NCI-H345 treated with DMSO at 0.1 percent for 48 hours (cell line): ENCODE results near the gene DEDD2.

Source experiments
- DNase-seq: peaks from one replicate; lab custom pipeline; 2025; ENCODE audit not compliant: unreplicated experiment; lab: John Stamatoyannopoulos, UW

DEDD2 gene

DNA sequence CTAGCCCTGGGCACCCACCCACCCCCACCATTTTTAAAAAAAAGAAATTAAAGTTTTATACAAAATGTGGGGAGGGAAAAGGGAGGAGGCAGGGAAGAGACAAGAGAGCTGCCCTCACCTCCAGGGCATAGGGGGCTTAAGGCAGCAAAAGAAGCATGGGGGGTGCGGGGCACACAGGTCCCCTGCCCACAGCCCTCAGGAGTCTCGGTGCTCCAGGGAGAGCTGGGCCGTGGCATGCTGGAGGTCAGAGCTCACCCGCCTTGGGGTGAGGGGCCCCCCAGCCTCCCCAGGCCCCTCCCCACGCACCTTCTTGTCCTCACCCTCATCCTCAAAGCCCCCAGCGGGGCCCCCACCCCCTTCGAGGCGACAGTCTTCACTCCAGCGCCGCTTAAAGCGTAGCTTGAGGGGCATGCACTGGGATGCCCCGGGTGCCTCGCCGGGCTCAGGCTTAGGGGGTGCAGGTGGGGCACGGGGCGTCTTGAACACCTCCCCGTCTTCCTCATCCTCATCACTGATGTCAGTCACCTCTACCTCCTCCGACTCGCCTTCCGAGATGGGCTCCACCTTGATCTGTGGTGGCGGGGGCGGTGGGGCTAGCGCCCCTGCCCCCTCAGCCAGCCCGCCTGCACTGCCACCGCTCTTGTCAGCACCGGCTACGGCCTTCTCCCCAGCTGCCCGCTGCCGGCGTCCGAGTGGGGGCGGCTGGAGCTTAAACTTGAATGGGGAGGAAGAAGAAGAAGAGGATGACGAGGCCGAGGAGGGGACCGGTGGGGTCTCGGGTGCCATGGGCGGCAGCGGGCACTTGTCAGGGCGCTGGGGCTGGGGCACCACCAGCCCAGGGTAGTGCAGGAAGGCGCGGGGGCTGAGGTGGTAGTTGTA, 31.0 kb upstream of the DEDD2 start:
- no peak for DNase-seq

DNA sequence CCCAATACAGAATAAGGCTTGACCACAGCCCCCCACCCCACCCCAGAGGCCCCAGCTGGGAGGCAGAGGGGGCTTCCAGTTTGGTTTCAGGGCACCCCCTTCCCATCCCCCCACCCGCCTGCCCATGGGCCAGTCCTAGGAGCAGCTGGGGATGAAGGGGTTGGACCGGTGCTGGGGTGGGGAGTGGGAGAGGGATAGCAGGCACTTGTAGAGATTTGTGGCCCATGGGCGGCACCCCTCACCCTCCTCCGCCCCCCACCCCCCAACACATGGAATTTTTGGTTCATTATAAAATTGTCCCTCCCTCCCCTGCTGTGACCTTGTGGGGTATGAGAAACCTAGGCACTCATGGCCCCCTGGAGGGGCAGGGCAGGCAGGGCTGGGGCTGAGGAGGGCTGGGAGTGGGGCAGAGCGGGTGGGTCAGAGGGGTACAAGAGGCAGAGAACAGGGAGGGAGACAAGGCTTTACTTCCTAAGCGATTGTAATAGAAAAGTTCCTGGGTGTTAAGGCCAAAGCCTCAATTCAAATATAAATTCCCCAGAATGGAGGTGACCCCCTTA, 30.2 kb upstream of the DEDD2 start:
- no peak for DNase-seq

DNA sequence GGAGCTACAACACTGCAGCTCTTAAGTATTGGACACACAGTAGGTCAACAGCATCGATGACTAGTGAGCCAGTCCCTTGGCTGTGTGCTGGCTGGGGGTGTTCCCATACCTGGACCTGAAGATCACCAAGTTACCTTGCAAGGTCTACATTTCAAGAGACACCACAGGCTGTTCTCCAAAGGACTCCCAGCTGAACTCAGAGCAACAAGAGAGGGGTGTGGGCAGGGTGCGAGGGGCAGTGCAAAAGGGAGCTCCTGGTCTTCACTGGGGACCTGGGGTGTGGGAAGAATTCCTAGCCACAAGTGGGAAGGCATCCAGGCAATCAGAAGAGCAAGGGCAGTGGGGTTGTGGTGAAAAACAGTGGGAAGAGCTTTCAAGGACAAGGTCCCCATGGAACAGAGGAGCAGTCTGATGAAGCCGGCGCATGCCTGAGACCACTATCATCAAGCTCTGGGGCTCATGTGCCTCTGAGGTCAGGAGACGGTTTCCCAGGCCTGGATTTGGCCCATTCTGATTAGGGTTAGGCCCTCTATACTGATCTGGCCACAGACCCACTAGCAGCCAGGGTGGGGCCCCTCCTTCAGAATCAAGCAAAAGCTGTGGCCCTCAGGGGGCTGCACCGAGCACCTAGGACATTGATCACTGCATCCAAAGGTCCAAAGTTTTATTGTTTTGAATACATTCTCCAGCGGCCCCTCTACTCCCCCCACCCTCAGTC, 29.6 kb upstream of the DEDD2 start:
- DNase-seq = no peak

DNA sequence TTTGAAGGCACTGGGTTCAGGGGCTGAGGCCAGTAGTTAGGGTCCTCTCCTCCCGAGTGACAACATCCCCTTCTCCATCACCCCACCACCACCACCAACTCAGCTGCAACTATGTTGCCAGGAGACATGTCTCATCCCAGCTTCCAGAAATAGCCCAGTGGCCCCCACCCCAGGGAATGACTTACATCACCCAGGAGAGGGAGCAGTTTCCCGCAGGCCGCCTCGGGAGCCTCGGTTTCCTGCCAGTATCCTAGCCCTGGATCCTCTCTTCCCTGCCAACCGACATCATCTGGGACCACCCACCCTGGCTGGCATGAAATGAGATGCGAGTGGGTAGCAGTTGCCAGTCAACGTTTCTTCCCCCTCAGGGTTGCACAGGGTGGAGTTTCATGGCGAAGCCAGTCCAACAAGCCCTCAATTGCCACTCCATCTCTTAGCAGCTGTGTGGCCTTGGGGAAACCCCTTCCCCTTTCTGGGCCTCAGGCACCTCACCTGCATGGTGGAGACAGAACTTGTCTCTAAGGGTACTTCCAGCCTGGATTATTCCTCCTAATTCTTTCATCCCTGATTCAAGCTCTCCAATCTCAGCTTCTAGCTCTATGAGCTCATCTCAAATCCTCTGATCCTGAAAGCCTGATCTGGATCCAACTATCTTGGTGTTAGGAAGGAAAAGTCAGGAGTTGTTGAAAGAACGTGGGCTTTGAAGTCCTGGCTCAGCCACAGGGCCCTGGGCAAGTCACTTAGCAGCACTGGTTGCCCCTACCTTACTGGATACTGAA, 28.9 kb upstream of the DEDD2 start:
- no peak for DNase-seq

DNA sequence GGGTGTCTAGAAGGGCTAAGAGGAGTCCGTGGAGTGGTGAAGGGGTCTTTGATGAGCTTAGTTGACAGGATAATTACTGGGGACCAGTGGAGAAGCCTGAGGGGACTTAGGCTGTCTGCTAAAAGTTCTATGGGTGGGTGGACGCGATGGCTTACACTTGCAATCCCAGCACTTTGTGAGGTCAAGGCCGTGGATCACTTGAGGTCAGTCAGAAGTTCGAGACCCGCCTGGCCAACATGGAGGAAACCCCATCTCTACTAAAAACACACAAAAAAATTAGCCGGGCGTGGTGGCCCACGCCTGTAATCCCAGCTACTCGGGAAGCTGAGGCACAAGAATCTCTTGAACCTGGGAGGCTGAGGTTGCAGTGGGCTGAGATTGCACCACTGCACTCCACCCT, 27.8 kb upstream of the DEDD2 start:
- no peak for DNase-seq

DNA sequence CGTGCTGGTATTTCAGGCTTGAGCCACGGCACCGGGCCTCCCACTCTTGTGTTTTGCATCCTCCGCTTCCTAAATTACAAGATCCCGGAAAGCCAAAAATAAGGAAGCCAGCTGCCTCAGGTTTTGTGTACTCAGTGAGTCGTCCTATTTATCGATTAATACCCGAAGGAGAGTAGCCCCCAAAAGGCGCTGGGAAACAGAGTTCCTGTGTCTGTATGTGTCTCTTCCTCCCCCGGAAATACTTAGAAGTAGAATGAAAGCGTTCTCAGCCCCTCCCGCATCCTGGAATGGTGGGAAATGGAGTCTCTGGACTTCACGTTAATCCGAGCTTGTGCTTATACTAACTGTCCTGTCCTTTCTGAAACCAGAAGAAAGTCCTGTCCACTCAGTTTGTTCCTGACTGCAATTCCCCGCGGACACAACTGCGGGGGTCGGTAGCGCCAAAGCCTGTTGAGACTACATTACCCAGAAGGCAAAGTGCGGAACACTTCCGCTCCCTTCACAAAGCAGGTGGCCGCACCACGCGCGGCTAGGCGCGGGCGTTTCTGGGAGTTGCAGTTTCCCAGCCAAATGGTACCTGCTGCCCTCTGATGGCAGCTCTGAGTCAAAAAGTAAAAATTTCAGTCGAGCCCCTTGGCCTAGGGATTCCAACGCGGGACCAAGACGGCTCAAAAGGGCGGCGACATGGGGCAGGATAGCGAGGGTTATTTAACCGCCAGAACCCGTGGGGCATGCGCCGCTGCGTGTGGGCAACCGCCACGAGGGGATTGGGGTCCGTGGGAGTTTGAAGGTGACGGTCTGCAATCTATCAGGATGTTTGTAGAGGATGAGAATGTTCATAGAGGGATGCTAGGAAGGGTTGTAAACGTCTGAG, 27.1 kb upstream of the DEDD2 start:
- peak; percentile 82 for DNase-seq

DNA sequence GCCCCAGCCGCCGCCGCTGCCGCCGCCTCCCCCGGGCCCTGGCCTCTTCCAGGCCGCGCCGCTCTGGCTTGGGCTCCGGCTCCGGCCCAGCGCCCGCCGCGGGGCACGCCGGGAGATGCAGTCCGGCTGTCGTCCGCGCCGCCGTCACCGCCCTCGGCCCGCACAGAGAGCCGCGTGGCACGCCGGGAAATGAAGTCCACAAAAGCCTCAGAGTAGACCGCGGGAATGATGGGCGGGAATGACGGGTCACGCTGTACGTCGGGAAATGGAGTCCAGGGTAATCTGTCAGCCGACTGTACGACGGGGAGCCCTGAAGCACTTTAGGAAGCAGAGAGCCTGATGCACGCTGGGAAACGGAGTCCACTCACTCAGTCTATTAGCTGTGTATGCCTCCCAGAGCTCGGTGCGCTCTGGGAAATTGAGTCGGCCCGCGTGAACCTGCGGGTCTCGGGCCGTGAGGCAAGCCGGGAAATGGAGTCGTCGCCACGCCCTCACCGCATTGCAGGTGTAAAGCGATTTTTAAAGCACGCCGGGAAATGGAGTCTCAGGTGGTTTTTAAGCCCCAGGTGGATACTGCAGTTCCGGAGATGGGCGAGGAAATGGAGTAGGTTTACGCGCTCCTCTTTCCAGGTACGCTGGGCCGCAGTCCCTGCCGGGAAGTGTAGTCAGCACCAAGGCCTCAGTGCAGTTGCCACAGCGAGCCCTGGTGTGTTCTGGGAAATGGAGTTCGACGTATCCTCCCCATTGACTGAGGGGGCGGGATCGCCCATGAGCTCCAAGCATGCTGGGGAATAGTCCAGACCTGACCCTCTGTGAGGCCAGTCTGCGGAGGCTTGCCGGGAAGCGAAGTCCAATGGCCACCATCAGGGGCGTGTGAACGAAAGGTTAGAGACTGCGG, 25.3 kb upstream of the DEDD2 start, which contains the start of gene GSK3A:
Gene GSK3A (minus strand): TSS at position 91 of the 898 bp plus-strand sequence. CDS start 137 bp downstream, outside the sequence.
- DNase-seq = peak; percentile 99

DNA sequence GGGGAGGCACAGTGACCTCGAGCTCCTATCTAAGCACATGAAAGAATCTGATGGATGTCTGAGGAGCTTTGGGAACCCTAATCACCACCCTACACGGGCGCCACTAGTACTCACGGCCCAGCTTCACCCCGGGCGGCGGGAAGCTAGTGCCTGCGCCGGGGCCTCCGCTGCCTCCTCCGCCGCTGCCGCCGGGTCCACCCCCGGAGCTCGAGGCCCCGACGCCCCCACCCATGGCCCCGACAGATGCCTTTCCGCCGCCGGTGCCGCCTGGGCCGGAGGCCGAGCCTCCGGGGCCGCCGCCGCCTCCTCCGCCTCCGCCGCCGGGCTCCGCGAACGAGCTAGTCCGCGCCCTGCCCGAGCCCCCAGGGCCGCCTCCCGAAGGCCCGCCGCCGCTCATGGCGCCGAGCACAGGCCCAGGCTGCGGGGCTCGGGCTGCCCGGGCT, 24.6 kb upstream of the DEDD2 start:
- no peak for DNase-seq

DNA sequence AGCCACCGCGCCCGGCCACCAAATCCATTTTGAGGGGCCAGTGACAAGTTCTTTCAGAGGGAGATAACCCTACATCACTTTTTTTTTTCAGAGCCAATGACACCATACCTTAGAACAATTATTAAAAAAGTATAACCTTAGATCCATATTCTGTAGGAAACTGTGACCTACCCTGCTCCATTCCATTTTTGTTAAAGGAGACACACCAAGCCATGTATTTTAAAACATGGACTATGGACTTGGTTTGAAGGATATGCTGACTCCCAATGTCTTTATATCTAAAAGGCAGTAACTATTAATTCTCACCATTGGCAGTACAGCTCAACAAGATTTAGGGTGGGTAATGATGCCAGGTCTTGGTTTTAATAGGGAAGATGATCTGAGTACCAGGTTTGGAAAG, 23.8 kb upstream of the DEDD2 start:
- DNase-seq = no peak

DNA sequence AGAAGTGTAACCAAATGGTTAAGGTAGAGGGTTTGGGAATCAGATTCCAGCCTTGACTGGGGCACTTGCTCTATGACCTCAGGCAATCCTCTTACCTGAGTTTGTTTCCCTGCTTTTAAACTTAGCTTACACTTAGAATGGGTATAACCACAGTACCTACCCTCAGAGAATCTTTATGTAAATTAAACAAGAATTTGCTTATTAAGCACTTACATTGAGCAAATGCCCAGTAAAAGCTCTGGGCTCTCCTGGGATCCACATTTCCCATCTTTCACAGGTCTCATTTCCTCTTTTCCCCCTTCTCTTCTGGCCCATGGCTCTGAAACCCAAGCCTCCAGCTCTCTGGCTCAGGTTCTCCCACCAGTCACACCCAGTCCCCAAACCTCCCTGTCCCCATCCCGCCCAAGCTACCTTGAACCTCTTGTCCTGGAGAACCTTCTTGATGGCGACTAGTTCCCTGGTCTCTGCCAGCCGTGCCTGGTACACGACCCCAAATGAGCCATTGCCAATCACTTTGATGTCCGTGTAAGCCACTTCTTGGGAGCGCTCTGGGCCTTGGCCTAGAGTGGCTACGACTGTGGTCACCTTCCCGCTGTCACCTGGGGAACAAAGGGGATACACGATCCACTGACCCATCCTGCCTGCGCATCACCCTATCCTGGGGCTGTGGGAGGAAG, 22.2 kb upstream of the DEDD2 start:
- DNase-seq = no peak

DNA sequence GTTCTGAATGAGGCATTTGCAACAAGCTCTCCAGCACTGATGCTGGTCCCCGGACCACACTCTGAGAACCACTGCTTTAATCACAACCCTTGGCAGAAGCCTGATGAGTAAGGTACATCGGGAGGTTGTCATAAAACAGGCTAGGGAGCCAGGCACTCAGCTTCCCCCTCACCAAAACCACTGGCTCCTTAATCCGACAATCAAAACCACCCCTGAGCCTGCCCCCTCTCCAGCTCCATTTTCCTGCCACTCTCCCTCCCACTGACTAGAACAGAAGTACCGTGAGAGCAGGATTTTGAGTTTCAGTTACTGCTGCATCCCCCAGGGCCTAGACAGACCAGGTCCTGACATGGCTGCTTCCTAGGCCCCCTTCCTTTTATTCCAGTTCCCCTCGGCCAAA, 17.7 kb upstream of the DEDD2 start:
- no peak for DNase-seq

DNA sequence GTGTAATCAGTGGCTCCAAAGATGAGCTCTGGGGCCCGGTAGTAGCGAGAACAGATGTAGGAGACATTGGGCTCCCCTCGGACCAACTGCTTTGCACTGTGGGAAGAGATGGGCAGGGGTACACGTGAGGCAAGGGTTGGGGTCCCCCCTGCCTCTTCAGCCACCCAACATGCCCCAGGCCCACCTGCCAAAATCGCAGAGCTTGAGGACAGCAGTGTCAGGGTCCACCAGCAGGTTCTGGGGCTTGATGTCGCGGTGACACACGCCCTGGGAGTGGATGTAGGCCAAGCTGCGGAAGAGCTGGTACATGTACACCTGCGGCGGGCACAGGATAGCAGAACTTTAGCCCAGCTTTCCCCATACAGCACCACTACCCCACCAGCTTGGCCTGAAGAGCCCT, 16.9 kb upstream of the DEDD2 start:
- no peak for DNase-seq

DNA sequence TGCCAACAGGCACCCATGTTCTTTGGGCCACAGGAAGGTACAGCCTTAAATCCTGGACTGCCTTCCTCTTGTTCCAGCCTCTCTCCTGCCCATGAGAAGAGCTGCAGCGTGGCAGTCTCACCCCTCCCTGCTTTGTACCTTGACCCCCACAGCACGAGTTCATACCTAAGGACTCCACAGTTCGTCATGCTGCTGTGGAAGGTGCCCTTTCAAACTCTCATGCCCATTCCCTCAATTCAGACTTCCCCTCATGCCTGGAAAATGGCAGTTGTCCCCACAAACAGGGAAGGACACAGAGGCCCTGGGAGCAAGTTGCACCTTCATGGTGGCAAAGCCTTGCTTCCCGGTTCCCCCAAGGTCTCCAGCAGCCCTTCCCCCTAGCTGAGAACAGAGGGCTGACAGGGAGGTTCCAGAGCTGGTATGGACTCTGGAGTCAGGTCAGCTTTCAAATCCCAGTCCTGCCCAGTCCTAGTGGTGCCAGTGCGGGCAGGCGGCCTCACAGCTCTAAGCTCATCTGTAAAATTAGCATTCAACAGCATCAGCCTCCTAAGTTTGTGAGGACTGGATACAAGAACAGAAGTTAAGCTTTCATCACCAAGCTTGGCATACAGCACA, 16.3 kb upstream of the DEDD2 start:
- DNase-seq = no peak

DNA sequence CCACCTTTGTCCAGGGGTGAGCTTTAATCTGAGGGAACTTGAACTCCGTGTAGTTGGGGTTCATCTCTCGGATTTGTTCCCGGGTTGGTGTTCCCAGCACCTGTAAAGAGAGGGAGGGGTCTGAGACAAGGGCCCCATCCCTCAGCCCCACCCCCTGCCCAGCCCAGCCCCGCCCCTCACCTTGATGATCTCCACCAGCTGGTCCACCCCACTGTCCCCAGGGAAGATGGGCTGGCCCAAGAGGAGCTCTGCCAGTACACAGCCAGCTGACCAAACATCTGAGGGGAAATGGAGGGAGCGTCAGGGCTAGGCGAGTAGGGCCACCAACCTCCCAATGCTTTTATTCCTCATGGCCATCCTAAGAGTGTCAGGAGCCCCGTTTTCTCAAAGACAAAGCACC, 15.6 kb upstream of the DEDD2 start:
- DNase-seq = no peak

DNA sequence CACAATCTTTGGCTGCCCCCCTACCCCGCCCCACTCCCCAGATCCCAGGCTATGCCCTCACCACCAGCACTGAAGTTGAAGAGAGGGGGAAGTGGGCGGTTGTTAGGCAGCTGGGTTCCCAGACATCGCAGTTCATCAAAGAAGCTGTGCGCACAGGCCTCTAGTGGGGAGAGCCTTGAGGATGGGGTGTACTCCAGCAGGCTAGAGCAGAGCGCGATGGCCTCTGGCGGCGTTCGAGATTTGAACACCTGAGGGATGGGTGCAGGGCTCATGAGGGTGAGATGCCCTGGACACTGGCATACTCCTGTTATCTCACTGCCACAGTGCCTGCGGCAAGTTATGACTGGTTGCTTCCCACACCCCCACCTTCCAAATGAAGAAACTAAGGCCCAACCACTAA, 15.0 kb upstream of the DEDD2 start:
- DNase-seq = no peak

DNA sequence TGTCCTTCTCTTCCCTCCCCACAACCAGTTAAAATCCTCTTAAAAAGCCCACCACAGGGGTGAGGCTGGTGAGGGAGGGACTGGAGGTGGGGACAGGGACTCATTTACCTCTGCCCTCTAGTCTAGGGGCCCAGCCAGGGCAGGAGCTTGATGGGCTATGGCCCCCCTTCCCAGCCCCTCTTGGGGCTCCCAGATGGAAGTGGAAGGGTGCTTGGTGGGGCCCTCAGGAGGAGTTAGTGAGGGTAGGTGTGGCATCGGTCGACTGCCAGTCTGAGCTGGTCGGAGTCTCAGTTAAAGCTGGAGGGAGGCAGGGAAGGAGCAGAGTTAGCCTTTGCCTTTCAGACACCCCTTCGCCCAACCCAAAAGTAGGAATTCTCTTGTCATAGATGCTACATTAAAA, 13.1 kb upstream of the DEDD2 start:
- DNase-seq = no peak

DNA sequence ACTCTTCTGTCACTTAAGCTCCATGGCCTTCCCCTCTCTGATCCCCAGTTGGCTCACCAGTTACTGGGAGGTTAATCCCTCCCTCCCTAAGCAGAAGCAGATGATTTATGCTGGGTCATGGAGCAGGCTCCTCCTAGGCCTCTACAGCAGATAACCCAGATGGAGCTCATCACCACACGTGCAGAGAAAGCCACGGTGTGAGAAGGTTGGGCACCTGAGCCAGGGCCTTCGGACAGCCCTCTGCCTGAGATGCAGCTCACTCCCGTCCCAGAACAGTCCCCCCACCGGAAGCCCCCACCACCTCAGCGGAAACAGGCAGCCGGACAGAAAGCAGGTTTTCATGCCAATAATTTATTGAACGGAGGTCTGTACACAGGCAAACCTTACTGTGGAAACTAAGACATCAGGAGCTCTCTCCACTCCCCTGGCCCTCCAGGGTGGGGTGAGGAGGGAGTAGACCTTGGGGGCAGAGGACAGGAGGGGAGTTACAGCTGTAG, 12.4 kb upstream of the DEDD2 start:
- no peak for DNase-seq

DNA sequence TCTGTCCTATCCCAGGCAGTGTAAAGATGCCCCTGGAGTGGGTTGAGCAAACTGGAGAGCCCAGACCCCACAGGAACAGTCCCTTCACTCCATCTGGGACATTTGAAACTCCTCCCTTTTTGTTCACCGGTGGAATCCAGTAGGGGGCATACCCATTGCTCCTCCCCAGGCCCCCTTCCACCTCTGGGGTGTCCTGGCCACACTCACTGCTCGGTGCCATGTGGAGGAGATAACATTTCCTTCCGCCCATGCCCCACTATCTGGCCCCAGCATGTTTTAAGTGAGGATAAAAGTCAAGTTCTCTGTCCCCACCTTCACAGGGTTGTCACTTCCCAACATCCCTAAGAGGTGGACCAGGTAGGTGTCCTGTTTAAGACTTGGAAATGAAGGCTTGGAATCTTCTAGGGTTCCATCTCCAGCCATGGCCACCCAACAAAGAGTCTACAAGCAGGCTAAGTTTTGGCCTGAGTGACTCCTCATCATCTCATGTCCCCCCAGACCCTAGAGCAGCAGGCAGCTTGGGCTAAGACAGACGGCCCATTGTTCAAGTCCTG, 11.9 kb upstream of the DEDD2 start:
- DNase-seq = no peak
